GM10248 (cell line): ENCODE measurements around the gene LENG1.

Experiments
- CTCF ChIA-PET: fragments of 300-600 bp; sonication (Branson Sonifier 250); formaldehyde crosslinking; extraction: SDS; loops from one replicate; lab custom pipeline; 2021; ENCODE audit warnings: antibody characterized with exemption; lab: Yijun Ruan, JAX
- POLR2A ChIA-PET: fragments of 350-650 bp; sonication (Branson Sonifier 250); formaldehyde crosslinking; extraction: SDS; loops from one replicate; lab custom pipeline; 2020; ENCODE audit warnings: antibody characterized with exemption; lab: Yijun Ruan, JAX
- DNase-seq: peaks from one replicate; pipeline ENCODE4 v3.0.0; 2012; ENCODE audit errors: extremely low spot score
- TF ChIP-seq, protein P1 (sequence below): IDR thresholded peaks from 2 replicates; pipeline ENCODE4 v1.5.1; 2012; ENCODE audit warnings: mild to moderate bottlenecking, low read depth; ENCODE audit errors: extremely low read depth, missing control alignments, control extremely low read depth

The LENG1 gene

DNA sequence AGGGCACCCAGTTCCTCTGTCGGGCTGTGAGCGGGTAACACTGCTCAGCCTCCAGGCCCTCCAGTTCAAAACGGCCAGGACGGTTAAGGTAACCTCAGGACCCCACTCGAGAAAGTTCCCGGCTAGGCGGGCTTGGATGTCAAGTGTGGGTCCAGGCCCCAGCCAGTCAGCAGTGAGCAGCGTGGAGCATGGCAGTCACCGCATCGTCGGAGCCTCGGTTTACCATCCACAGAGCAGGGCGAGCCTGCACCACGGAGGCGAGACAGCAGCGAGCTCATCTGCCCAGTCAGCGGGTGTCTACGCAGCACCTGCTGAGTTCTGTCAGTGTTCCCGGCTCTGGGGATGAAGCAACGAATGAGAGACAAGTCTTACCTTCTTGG, 29.9 kb downstream of the LENG1 start:
- ChIA-PET POLR2A (no interaction called here), CTCF (no interaction called here)

DNA sequence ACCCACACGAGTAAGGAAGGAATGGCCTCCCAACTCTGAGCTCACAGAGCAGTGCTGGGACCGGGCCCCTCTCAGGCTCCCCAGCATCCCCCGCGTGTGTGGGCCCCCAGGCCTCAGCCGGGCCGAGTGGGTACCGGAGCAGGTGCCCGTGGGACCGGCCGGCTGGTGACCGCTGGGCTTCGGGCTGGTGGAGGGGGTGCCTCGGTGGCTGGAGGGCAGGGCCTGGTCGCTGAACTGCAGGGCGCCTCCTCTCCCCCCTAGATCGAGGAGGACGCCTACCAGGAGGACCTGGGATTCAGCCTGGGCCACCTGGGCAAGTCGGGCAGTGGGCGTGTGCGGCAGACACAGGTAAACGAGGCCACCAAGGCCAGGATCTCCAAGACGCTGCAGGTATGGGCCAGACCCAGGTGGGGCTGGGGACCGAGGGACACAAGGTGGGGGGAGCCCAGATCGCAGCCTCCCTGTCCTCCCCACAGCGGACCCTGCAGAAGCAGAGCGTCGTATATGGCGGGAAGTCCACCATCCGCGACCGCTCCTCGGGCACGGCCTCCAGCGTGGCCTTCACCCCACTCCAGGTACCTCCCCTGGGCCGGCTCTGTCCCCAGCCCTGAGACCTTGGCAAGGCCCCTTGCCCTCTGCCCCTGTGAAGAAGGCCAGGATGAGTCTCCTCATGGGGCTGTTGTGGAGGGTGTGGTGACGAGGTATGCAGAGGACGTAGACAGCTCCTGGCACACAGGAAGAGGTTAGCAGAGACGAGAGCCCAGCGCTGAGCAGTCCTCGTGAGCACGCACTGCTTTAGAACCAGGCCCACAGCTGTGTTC, 30.5 kb downstream of the LENG1 start:
- ChIA-PET CTCF (interaction anchor here (1.0 kb wide), 1 partner anchor 8 kb away, joined by 3 read pairs; the partner anchor contains the start of gene CNOT3), POLR2A (no interaction called here)

More for the DNA sequence above, 29.9 kb downstream of the LENG1 start:
- no peak for DNase-seq
- TF ChIP-seq, protein P1, sequence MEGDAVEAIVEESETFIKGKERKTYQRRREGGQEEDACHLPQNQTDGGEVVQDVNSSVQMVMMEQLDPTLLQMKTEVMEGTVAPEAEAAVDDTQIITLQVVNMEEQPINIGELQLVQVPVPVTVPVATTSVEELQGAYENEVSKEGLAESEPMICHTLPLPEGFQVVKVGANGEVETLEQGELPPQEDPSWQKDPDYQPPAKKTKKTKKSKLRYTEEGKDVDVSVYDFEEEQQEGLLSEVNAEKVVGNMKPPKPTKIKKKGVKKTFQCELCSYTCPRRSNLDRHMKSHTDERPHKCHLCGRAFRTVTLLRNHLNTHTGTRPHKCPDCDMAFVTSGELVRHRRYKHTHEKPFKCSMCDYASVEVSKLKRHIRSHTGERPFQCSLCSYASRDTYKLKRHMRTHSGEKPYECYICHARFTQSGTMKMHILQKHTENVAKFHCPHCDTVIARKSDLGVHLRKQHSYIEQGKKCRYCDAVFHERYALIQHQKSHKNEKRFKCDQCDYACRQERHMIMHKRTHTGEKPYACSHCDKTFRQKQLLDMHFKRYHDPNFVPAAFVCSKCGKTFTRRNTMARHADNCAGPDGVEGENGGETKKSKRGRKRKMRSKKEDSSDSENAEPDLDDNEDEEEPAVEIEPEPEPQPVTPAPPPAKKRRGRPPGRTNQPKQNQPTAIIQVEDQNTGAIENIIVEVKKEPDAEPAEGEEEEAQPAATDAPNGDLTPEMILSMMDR: no peak

DNA sequence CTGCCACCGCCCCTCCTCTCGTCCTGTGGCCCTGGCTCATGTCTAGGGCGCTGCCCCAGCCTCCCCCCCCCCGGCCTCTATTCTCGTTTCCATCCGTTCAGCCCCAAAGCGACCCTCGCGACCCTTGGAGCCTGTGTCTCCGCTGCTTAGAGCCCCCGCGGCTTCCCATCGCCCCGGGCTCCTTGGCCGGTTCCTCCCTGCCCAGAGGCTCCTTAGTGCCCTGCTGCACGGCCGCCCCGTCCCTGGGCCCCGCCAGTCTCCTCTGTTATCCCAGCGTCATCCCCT, 31.1 kb downstream of the LENG1 start:
- DNase-seq: no peak
- CTCF ChIA-PET: interaction anchor here (1.0 kb wide), 1 partner anchor 9 kb away, joined by 3 read pairs; the partner anchor contains the start of gene CNOT3

More for the DNA sequence above, 30.5 kb downstream of the LENG1 start:
- TF ChIP-seq, protein P1: no peak
- DNase-seq: no peak

DNA sequence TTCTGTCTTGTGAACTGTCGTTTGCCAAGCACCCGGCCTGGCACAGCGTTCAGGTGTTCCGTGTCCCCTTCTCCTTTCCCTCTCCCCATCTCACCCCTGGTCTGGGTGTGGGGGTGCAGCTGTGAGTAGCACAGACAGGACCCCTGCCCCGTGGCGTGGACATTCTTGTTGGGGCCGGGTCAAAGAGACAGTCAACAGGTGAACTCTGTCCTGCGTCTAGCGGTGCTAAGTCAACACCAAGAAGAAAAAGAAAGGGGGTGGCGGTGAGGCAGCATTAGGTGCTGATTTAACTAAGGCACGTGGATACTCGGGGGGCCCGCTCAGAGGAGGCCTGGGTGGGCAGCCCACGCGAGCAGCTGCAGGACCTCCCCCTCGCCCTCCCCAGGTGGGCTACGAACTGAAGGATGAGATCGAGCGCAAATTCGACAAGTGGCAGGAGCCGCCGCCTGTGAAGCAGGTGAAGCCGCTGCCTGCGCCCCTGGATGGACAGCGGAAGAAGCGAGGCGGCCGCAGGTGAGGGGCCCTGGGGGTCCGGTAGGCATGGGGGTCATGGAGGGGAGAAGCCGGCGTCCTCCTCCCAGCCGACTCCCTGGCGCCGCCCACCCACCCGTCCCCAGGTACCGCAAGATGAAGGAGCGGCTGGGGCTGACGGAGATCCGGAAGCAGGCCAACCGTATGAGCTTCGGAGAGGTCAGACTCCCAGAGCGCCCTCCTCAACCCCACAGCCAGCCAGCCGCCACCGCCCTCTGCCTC, 31.7 kb downstream of the LENG1 start:
- ChIA-PET CTCF (interaction anchor here (1.0 kb wide), 1 partner anchor 9 kb away, joined by 3 read pairs; the partner anchor contains the start of gene CNOT3), POLR2A (no interaction called here)
- DNase-seq: no peak
- TF ChIP-seq, protein P1: no peak

More for the DNA sequence above, 31.1 kb downstream of the LENG1 start:
- TF ChIP-seq, protein P1: no peak
- POLR2A ChIA-PET: no interaction called here

DNA sequence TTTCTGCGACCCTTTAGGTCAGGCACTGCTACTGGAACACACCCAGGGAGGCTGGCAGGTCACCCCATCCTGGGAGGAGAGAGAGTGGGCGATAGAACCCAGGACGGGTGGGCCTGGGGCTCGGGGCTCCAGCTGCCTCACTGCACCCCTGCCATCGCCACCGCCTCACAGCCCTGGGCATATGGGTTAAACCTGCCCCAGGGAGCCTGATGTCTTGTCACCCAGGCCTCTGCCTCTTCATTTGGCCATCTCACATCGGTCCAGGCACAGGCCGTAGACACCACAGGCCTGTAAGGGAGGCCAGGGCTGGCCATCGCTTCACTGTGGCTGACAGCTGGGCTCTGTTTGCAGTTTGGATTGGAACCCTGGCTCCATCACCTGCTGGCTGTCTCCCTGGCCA, 33.8 kb downstream of the LENG1 start:
- ChIA-PET POLR2A (no interaction called here), CTCF (no interaction called here)
- TF ChIP-seq, protein P1: no peak
- DNase-seq: no peak

DNA sequence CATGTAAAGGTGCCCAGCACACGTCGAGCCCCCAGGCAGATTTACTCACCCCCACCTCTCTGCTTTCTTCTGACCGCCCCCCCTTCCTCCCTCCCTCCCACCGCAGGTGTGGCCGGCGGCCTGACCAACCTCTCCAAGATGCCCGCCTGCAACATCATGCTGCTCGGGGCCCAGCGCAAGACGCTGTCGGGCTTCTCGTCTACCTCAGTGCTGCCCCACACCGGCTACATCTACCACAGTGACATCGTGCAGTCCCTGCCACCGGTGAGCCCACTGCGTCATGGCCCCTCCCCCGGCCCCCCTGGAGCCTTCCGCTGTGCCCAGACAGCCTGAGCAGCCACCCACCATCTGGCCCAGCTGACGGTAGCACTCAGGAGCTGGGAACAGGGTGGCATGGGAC, 35.1 kb downstream of the LENG1 start:
- no peak for DNase-seq
- ChIA-PET POLR2A (no interaction called here), CTCF (interaction anchor here (1.2 to 1.6 kb wide), 2 partner anchors 8 to 9 kb away, joined by 3 to 5 read pairs; partner anchors contain the start of genes PRPF31 and TFPT)
- TF ChIP-seq, protein P1: no peak
